ENCODE results near the gene SERPINB6. TPM values are rescaled to one million over a fixed set of nuclear protein-coding genes. Genes with fewer than 3 reads are reported as not detected.

The SERPINB6 gene
- total RNA-seq, 1 experiment from 2014 or later = 39.0 TPM

- peak overlapping the region; percentile 41 to 71 (median 48); a peak in 6 of 7 replicates for H3K27ac Mint-ChIP-seq
- WGBS (ENCODE audit: extremely low coverage, insufficient read length, low lambda C conversion rate) = no CpG with 5 or more reads among the region's 5 CpGs
Observed at GRCh38 chr6:3006476-3006875, 35.1 kb upstream of the SERPINB6 start.

More at GRCh38 chr6:3006476-3006875, 35.1 kb upstream of the SERPINB6 start:
- Histone ChIP-seq H4K8ac (replicated peaks; ENCODE audit: insufficient read length, low read depth, low read length) (no peak overlapping the region), H4K20me1 (ENCODE audit: control insufficient read depth, insufficient read depth, insufficient read length) (no peaks in the 10 kb centered on the region), H3K9me3 (ENCODE audit: control insufficient read depth, low read depth, low read length) (peaks cover 14% of the 10 kb centered on the region), H3K79me2 (ENCODE audit: insufficient read depth, low read length) (peaks cover 1% of the 10 kb centered on the region; the same call in 1 of the 2 replicates), H3K23me2 (ENCODE audit: insufficient read length, low read depth, low read length, poor library complexity, severe bottlenecking) (no peaks in the 10 kb centered on the region), H3K14ac (ENCODE audit: insufficient read depth, low read length) (no peak overlapping the region), H3K4me1 (ENCODE audit: insufficient read depth, low read length) (peaks cover 2% of the 10 kb centered on the region; the same call in 1 of the 2 replicates), H2AK5ac (ENCODE audit: insufficient read length, low read length) (no peak overlapping the region), H2BK20ac (ENCODE audit: low read depth, low read length, poor library complexity, severe bottlenecking) (no peak overlapping the region), H3K27me3 (ENCODE audit: insufficient read depth, low read length) (no peaks in the 10 kb centered on the region), H3K18ac (ENCODE audit: insufficient read length, low read depth, low read length) (no peak overlapping the region), H3K27ac (ENCODE audit: insufficient read length, low read depth, low read length) (no peak overlapping the region), H2BK5ac (ENCODE audit: insufficient read length, low read length) (no peak overlapping the region), H3K9ac (ENCODE audit: extremely low read depth, insufficient read length, low read length) (no peak overlapping the region), H3K4me2 (ENCODE audit: insufficient read depth, insufficient read length, low read length) (no peak overlapping the region), H2AFZ (ENCODE audit: low read length) (no peak overlapping the region), H2BK12ac (ENCODE audit: insufficient read length, low read depth, low read length) (no peak overlapping the region), H3K4ac (ENCODE audit: low read depth, low read length) (no peak overlapping the region), H3K23ac (ENCODE audit: insufficient read length, low read depth, low read length) (no peak overlapping the region), H4K5ac (ENCODE audit: insufficient read length, low read depth, low read length) (no peak overlapping the region), H3K56ac (ENCODE audit: insufficient read length, low read depth, low read length) (no peak overlapping the region), H2BK120ac (ENCODE audit: low read depth, low read length, poor library complexity, severe bottlenecking) (no peak overlapping the region), H3K79me1 (ENCODE audit: insufficient read depth, low read depth, low read length, poor library complexity, severe bottlenecking) (peaks cover 5% of the 10 kb centered on the region), H3T11ph (ENCODE audit: low read length) (no peak overlapping the region), H4K91ac (ENCODE audit: insufficient read length, low read depth, low read length) (no peak overlapping the region), H2BK15ac (ENCODE audit: low read depth, low read length) (no peak overlapping the region)
- H3K27me3 Mint-ChIP-seq (ENCODE audit: low read depth) = no peaks in the 10 kb centered on the region; the same call in 1 of the 2 replicates
- H3K9me3 Mint-ChIP-seq = peaks cover 20 to 22% of the 10 kb centered on the region in 2 experiments
- H3K36me3 Mint-ChIP-seq (ENCODE audit: insufficient read depth in 1 of 3, low read depth in 3 of 3) = peaks cover 70 to 80% (median 79%) of the 10 kb centered on the region in 3 experiments
- H3K4me1 Mint-ChIP-seq = peaks cover 59 to 71% of the 10 kb centered on the region in 2 experiments
- TF ChIP-seq CTCF (conservative IDR thresholded peaks at IDR 0.05) = no peak
- DNase-seq = no peak
- H3K4me3 Mint-ChIP-seq = no peak overlapping the region

All from H9 (cell line).